ENCODE measurements around the gene PPP1R12C. TPM values are rescaled to one million over a fixed set of nuclear protein-coding genes. Genes with fewer than 3 reads are reported as not detected.
A peak's percentile ranks its signal among the peaks of the same experiment; 100 is the strongest.

PPP1R12C gene
- total and polyA plus RNA-seq, 4 donors: 20.4 to 128 (median 89.5) TPM

DNA sequence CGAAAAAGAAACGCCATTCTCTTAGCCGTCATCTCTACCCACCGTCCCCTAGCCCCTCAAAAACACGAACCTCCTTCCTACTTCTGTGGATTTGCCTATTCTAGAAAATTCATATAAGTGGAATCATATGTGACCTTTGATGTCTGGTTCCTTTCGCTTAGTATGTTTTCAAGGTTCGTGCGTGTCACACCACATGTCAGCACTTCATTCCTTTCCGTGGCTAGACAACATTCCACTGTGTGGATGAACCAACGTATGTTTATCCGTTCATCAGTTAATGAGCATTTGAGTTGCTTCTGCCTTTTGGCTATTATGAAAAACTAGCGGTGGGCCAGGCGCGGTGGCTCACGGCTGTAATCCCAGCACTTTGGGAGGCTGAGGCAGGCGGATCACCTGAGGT, 14.0 kb upstream of the PPP1R12C start:
- no peak for DNase-seq (ENCODE audit: low read depth in 4 of 6, low spot score in 6 of 6)
- Histone ChIP-seq H3K36me3 (ENCODE audit: control insufficient read depth, insufficient read depth, low read length) (no peaks in the 10 kb centered on the region), H3K4me3 (ENCODE audit: low read depth, low read length) (no peak overlapping the region), H3K9me3 (ENCODE audit: control insufficient read depth, insufficient read depth, low read length) (no peaks in the 10 kb centered on the region), H3K27ac (ENCODE audit: low read depth, low read length) (no peak overlapping the region), H3K4me1 (ENCODE audit: control insufficient read depth, insufficient read depth, low read length) (no peaks in the 10 kb centered on the region), H3K27me3 (ENCODE audit: control insufficient read depth, insufficient read depth, low read length) (peaks cover 3% of the 10 kb centered on the region)
- WGBS (ENCODE audit: insufficient coverage): 93% methylated on average over 11 of the region's 16 CpGs

DNA sequence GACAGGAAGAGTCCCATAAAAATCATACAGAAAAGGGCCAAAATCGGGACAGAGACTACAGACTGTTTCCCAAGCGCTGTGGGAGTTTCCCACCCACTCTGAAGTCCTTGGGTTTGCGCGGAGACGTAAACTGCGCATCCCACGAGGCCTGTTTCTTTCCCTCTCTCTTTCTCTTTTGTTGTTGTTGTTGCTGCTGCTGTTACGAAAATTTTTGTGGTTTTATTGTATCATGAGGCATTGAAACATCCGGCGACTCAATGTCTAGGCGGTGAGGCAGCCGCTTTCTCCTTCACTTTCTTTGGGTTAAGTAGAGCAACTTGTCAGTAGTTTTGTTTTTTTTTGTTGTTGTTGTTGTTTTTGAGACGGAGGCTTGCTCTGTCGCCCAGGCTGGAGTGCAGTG, 1.6 kb upstream of the PPP1R12C start:
- 74% methylated on average over 11 of the region's 14 CpGs for WGBS (ENCODE audit: insufficient coverage)
- no peak overlapping the region for H3K27ac ChIP-seq (ENCODE audit: low read depth, low read length)
- peaks cover 41% of the 10 kb centered on the region for H3K4me1 ChIP-seq (ENCODE audit: control insufficient read depth, insufficient read depth, low read length)
- H3K27me3 ChIP-seq (ENCODE audit: control insufficient read depth, insufficient read depth, low read length): no peaks in the 10 kb centered on the region
- peaks cover 11% of the 10 kb centered on the region for H3K36me3 ChIP-seq (ENCODE audit: control insufficient read depth, insufficient read depth, low read length)
- H3K9me3 ChIP-seq (ENCODE audit: control insufficient read depth, insufficient read depth, low read length): no peaks in the 10 kb centered on the region
- H3K4me3 ChIP-seq (ENCODE audit: low read depth, low read length): peak overlapping the region; percentile 68
- no peak for DNase-seq (ENCODE audit: low read depth in 4 of 6, low spot score in 6 of 6)

DNA sequence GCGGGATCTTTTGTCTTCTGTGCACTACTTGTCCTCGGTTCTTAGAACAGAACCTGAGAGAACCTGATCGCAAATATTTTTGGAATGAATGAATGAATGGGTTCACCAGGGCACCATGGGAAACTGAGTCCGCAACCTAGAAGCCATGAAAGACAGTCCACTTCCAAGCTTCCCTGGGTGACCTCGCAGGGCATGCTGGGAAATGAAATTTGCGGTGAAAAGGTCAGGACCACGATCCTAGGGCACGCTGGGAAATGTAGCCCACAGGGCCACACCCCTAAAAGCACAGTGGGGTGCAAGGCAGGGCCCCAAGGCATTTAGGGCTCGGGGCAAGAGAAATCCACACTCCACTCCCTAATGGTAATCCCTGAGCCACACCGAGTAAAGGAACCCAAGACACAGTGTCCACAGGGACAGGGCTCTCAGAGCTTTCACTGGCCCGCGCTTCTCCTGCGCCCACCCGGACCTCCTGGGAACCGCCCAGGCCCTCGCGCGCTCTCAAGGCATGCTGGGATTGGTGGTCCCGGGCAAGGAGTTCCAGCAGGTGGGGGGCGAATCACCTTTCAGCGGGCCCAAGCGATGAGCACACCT, 1.1 kb upstream of the PPP1R12C start:
- H3K36me3 ChIP-seq (ENCODE audit: control insufficient read depth, insufficient read depth, low read length): peaks cover 17% of the 10 kb centered on the region
- no peaks in the 10 kb centered on the region for H3K9me3 ChIP-seq (ENCODE audit: control insufficient read depth, insufficient read depth, low read length)
- peak overlapping the region; percentile 84 for H3K27ac ChIP-seq (ENCODE audit: low read depth, low read length)
- 3% methylated on average over 22 of the region's 22 CpGs for WGBS (ENCODE audit: insufficient coverage)
- peak; percentile 65 to 97 (median 74) for DNase-seq (ENCODE audit: low read depth in 4 of 6, low spot score in 6 of 6)
- peaks cover 47% of the 10 kb centered on the region for H3K4me1 ChIP-seq (ENCODE audit: control insufficient read depth, insufficient read depth, low read length)
- no peaks in the 10 kb centered on the region for H3K27me3 ChIP-seq (ENCODE audit: control insufficient read depth, insufficient read depth, low read length)
- peak overlapping the region; percentile 68 for H3K4me3 ChIP-seq (ENCODE audit: low read depth, low read length)

DNA sequence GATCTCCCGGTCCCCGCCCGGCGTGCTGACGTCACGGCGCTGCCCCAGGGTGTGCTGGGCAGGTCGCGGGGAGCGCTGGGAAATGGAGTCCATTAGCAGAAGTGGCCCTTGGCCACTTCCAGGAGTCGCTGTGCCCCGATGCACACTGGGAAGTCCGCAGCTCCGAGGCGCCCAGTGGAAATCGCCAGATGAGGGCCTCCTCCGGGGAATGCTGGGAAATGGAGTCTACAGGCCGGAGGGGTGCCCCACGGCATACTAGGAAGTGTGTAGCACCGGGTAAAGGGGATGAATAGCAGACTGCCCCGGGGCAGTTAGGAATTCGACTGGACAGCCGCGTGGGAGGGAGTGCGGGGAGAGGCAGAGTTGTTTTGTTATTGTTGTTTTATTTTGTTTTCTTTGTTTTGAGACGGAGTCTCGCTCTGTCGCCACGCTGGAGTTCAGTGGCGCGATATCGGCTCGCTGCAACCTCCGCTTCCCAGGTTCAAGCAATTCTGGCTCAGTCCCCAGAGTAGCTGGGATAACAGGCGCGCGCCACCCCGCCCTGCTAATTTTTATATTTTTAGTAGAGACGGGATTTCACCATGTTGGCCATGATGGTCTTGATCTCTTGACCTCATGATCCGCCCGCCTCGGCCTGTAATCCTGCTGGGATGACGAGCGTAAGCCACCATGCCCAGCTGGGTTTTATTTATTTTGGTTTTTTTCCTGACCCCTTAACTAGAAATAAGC, 390 bp upstream of the PPP1R12C start:
- H3K4me1 ChIP-seq (ENCODE audit: control insufficient read depth, insufficient read depth, low read length): peaks cover 53% of the 10 kb centered on the region
- H3K9me3 ChIP-seq (ENCODE audit: control insufficient read depth, insufficient read depth, low read length): no peaks in the 10 kb centered on the region
- H3K27me3 ChIP-seq (ENCODE audit: control insufficient read depth, insufficient read depth, low read length): no peaks in the 10 kb centered on the region
- peak overlapping the region; percentile 84 for H3K27ac ChIP-seq (ENCODE audit: low read depth, low read length)
- under 1% methylated on average over 40 of the region's 44 CpGs for WGBS (ENCODE audit: insufficient coverage)
- peaks cover 24% of the 10 kb centered on the region for H3K36me3 ChIP-seq (ENCODE audit: control insufficient read depth, insufficient read depth, low read length)
- DNase-seq (ENCODE audit: low read depth in 4 of 6, low spot score in 6 of 6): peak; percentile 94 to 100 (median 97)
- H3K4me3 ChIP-seq (ENCODE audit: low read depth, low read length): peak overlapping the region; percentile 68

DNA sequence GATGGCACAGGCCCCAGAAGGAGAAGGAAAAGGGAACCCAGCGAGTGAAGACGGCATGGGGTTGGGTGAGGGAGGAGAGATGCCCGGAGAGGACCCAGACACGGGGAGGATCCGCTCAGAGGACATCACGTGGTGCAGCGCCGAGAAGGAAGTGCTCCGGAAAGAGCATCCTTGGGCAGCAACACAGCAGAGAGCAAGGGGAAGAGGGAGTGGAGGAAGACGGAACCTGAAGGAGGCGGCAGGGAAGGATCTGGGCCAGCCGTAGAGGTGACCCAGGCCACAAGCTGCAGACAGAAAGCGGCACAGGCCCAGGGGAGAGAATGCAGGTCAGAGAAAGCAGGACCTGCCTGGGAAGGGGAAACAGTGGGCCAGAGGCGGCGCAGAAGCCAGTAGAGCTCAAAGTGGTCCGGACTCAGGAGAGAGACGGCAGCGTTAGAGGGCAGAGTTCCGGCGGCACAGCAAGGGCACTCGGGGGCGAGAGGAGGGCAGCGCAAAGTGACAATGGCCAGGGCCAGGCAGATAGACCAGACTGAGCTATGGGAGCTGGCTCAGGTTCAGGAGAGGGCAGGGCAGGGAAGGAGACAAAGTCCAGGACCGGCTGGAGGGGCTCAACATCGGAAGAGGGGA, 1.1 kb downstream of the PPP1R12C start:
- WGBS (ENCODE audit: insufficient coverage): under 1% methylated on average over 25 of the region's 25 CpGs
- no peaks in the 10 kb centered on the region for H3K27me3 ChIP-seq (ENCODE audit: control insufficient read depth, insufficient read depth, low read length)
- peaks cover 37% of the 10 kb centered on the region for H3K36me3 ChIP-seq (ENCODE audit: control insufficient read depth, insufficient read depth, low read length)
- peaks cover 59% of the 10 kb centered on the region for H3K4me1 ChIP-seq (ENCODE audit: control insufficient read depth, insufficient read depth, low read length)
- peak in 2 of 6 donors; percentile 64 to 68 for DNase-seq (ENCODE audit: low read depth in 4 of 6, low spot score in 6 of 6)
- peak overlapping the region; percentile 74 for H3K27ac ChIP-seq (ENCODE audit: low read depth, low read length)
- peak overlapping the region; percentile 64 for H3K4me3 ChIP-seq (ENCODE audit: low read depth, low read length)
- no peaks in the 10 kb centered on the region for H3K9me3 ChIP-seq (ENCODE audit: control insufficient read depth, insufficient read depth, low read length)

DNA sequence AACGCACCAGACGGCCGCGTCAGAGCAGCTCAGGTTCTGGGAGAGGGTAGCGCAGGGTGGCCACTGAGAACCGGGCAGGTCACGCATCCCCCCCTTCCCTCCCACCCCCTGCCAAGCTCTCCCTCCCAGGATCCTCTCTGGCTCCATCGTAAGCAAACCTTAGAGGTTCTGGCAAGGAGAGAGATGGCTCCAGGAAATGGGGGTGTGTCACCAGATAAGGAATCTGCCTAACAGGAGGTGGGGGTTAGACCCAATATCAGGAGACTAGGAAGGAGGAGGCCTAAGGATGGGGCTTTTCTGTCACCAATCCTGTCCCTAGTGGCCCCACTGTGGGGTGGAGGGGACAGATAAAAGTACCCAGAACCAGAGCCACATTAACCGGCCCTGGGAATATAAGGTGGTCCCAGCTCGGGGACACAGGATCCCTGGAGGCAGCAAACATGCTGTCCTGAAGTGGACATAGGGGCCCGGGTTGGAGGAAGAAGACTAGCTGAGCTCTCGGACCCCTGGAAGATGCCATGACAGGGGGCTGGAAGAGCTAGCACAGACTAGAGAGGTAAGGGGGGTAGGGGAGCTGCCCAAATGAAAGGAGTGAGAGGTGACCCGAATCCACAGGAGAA, 1.9 kb downstream of the PPP1R12C start:
- 77% methylated on average over 5 of the region's 13 CpGs for WGBS (ENCODE audit: insufficient coverage)
- Histone ChIP-seq H3K4me3 (ENCODE audit: low read depth, low read length) (peak overlapping the region; percentile 64), H3K27me3 (ENCODE audit: control insufficient read depth, insufficient read depth, low read length) (no peaks in the 10 kb centered on the region), H3K9me3 (ENCODE audit: control insufficient read depth, insufficient read depth, low read length) (no peaks in the 10 kb centered on the region), H3K36me3 (ENCODE audit: control insufficient read depth, insufficient read depth, low read length) (peaks cover 39% of the 10 kb centered on the region), H3K27ac (ENCODE audit: low read depth, low read length) (peak overlapping the region; percentile 74), H3K4me1 (ENCODE audit: control insufficient read depth, insufficient read depth, low read length) (peaks cover 59% of the 10 kb centered on the region)
- DNase-seq (ENCODE audit: low read depth in 4 of 6, low spot score in 6 of 6): no peak

DNA sequence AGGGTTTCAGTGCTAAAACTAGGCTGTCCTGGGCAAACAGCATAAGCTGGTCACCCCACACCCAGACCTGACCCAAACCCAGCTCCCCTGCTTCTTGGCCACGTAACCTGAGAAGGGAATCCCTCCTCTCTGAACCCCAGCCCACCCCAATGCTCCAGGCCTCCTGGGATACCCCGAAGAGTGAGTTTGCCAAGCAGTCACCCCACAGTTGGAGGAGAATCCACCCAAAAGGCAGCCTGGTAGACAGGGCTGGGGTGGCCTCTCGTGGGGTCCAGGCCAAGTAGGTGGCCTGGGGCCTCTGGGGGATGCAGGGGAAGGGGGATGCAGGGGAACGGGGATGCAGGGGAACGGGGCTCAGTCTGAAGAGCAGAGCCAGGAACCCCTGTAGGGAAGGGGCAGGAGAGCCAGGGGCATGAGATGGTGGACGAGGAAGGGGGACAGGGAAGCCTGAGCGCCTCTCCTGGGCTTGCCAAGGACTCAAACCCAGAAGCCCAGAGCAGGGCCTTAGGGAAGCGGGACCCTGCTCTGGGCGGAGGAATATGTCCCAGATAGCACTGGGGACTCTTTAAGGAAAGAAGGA, 2.8 kb downstream of the PPP1R12C start:
- Histone ChIP-seq H3K4me3 (ENCODE audit: low read depth, low read length) (no peak overlapping the region), H3K27me3 (ENCODE audit: control insufficient read depth, insufficient read depth, low read length) (no peaks in the 10 kb centered on the region), H3K36me3 (ENCODE audit: control insufficient read depth, insufficient read depth, low read length) (peaks cover 47% of the 10 kb centered on the region), H3K27ac (ENCODE audit: low read depth, low read length) (no peak overlapping the region), H3K4me1 (ENCODE audit: control insufficient read depth, insufficient read depth, low read length) (peaks cover 59% of the 10 kb centered on the region), H3K9me3 (ENCODE audit: control insufficient read depth, insufficient read depth, low read length) (no peaks in the 10 kb centered on the region)
- 74% methylated on average over 7 of the region's 9 CpGs for WGBS (ENCODE audit: insufficient coverage)
- no peak for DNase-seq (ENCODE audit: low read depth in 4 of 6, low spot score in 6 of 6)

DNA sequence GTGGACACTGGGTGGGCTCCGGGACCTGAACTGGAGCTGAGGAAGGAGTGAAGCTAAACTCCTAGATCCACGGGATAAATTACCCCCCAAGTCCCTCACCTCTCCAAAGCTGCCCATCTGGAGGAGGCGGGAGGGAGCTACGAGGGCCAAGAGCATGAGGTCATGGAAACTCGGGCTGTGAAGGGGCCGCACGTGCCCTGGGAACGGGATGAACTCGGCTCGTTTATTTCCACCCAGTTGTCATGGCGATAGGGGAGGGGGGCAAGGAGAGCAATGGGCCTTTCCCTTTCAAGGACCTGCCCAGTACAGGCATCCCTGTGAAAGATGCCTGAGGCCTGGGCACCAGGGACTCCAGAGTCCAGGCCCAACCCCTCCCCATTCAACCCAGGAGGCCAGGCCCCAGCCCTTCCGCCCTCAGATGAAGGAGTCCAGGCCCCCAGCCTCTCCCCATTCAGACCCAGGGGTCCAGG, 3.8 kb downstream of the PPP1R12C start:
- no peak overlapping the region for H3K4me3 ChIP-seq (ENCODE audit: low read depth, low read length)
- peaks cover 55% of the 10 kb centered on the region for H3K4me1 ChIP-seq (ENCODE audit: control insufficient read depth, insufficient read depth, low read length)
- H3K9me3 ChIP-seq (ENCODE audit: control insufficient read depth, insufficient read depth, low read length): no peaks in the 10 kb centered on the region
- peak overlapping the region; percentile 72 for H3K27ac ChIP-seq (ENCODE audit: low read depth, low read length)
- H3K36me3 ChIP-seq (ENCODE audit: control insufficient read depth, insufficient read depth, low read length): peaks cover 56% of the 10 kb centered on the region
- peak in 4 of 6 donors; percentile 50 to 92 (median 70) for DNase-seq (ENCODE audit: low read depth in 4 of 6, low spot score in 6 of 6)
- no peaks in the 10 kb centered on the region for H3K27me3 ChIP-seq (ENCODE audit: control insufficient read depth, insufficient read depth, low read length)
- 4% methylated on average over 7 of the region's 12 CpGs for WGBS (ENCODE audit: insufficient coverage)

DNA sequence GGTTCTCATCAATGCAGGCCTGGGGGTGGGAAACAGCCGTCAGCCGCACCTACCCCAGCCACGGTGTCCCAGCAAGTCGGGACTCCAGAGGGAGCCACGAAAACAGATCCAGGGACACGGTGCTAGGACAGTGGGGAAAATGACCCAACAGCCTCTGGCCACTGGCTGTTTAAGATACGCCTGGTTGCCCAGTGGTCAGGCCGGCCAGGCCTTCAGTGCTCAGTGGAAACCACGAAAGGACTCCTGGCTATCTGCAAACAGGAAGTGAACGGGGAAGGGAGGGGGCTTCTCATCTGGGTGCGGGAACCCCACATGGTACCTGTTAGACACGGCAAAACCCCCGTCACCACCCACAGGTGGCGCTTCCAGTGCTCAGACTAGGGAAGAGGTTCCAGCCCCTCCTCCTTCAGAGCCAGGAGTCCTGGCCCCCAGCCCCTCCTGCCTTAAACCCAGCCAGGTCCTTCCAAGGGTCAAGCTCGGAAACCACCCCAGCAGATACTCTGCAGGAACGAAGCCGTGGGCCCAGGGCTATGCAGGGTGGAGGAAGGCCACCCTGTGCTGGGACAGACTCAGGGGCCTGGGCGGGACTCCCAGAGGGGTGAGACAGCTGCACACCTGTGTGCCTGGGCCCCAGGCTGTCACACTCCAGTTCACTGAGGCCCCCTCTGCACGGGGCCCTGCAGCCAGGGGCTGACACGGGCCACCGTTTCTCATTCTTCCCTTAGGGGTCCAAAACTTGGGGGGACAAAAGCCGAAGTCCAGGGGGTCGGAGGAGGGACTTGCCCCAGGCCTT, 4.5 kb downstream of the PPP1R12C start:
- H3K27ac ChIP-seq (ENCODE audit: low read depth, low read length): peak overlapping the region; percentile 72
- DNase-seq (ENCODE audit: low read depth in 4 of 6, low spot score in 6 of 6): no peak
- H3K27me3 ChIP-seq (ENCODE audit: control insufficient read depth, insufficient read depth, low read length): no peaks in the 10 kb centered on the region
- 68% methylated on average over 21 of the region's 23 CpGs for WGBS (ENCODE audit: insufficient coverage)
- peaks cover 60% of the 10 kb centered on the region for H3K36me3 ChIP-seq (ENCODE audit: control insufficient read depth, insufficient read depth, low read length)
- no peak overlapping the region for H3K4me3 ChIP-seq (ENCODE audit: low read depth, low read length)
- H3K9me3 ChIP-seq (ENCODE audit: control insufficient read depth, insufficient read depth, low read length): no peaks in the 10 kb centered on the region
- H3K4me1 ChIP-seq (ENCODE audit: control insufficient read depth, insufficient read depth, low read length): peaks cover 49% of the 10 kb centered on the region
